Limb (tissue), 2 donors: ENCODE measurements around the gene PSMD5.

Experiments
- DNase-seq, 2 donors: peaks; one replicate each; pipeline ENCODE4 v3.0.0-alpha.2; 2016; ENCODE audit errors: extremely low spot score in 2 of 2

The PSMD5 gene

GRCh38 chr9:120875195-120875565 lies 32.5 kb upstream of the PSMD5 start:
- no peak for DNase-seq

DNA sequence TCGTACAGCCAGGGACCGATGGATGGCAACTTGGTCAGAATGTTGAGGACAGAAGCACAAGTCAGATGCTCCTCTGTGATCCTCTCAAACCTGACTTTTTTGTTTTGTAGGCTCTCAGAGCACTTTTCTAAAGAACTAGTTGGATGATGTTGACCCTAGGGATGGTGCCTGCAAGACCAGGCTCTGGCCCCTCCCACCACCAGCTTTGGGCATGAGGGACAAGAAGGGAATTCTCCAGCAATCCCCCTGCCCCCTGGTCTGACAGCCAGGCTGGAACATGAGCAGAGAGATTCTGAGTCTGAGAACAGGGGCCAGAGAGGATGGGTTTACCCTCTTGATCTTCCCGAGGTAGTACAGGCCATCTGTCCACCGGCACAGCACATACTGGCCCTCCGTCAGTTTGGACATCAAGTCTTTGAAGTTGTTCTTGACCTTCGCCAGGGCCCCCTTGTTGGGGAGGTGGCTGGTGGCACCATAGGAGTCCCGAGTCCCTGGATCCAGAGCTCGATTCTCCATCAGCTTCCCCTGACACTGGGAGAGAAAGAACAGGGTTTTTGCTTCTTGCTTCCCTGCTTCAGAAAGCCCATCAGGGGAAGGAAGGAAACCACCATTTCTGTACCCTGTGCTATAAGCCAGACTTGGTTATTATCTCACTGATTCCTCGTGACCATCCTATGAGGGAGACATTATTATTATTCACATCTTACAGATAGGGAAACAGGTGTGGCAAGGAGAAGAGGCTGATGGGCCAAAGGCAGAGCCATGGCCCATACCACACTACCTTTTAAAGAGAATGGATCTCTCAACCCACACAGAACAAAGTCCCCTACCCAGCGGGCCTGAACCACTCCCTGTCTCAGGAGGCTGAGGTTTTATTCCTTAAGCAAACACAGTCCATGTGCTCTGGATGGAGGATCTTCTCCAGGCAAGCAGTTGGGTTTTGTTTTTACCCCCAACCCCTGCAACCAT lies 31.8 kb upstream of the PSMD5 start:
- no peak for DNase-seq

GRCh38 chr9:120873512-120873911 lies 30.8 kb upstream of the PSMD5 start:
- no peak for DNase-seq

DNA sequence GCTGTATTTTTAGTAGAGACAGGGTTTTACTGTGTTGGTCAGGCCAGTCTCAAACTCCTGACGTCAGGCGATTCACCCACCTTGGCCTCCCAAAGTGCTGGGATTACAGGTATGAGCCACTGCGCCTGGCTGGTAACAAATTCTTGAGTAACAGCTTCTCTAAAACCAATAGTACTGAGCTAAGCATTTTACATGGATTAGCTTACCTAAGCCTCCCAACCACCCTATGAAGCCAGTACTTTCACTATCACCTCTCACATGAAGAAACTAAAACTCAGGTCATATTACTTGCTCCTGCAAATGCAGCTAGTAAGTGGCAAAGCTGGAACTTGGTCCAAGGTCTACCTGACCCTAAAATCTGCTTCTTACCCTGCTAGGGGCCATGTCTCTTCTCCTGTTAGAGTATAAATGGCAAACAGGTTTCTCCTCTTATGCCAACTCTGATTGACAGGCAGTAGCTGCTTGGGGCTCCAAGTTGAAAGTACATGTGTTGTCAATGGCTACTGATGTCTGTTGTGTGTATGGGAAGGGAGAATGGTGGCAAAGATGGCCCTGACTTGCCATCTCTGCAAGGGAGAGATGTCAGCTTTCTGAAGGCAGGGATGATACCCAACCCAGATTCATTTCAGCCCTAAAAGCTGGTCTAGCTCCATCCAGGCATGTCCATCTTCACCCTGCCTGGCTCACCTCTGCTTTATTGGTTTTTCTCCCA lies 30.2 kb upstream of the PSMD5 start:
- no peak for DNase-seq

GRCh38 chr9:120870206-120870605 lies 27.5 kb upstream of the PSMD5 start:
- peak in 1 of 2 donors; percentile 35 for DNase-seq

- DNase-seq: peak in 1 of 2 donors; percentile 30
Measured at GRCh38 chr9:120869726-120870125, 27.0 kb upstream of the PSMD5 start.

DNA sequence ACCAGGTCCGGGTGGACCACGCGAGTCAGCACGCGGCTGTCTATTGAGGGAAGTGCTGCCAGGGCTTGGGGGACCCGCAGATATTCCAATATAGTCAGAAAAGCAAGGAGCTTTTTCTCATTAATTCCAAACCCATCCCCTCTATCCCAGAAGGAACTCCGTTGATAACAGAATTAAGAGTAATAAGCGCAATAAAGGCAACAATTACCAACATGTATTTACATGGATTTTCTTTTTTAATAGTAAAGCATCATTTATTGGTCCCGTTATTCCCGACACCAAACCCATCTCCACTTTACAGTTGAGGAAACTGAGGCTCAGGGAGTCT lies 26.6 kb upstream of the PSMD5 start:
- DNase-seq: no peak

DNA sequence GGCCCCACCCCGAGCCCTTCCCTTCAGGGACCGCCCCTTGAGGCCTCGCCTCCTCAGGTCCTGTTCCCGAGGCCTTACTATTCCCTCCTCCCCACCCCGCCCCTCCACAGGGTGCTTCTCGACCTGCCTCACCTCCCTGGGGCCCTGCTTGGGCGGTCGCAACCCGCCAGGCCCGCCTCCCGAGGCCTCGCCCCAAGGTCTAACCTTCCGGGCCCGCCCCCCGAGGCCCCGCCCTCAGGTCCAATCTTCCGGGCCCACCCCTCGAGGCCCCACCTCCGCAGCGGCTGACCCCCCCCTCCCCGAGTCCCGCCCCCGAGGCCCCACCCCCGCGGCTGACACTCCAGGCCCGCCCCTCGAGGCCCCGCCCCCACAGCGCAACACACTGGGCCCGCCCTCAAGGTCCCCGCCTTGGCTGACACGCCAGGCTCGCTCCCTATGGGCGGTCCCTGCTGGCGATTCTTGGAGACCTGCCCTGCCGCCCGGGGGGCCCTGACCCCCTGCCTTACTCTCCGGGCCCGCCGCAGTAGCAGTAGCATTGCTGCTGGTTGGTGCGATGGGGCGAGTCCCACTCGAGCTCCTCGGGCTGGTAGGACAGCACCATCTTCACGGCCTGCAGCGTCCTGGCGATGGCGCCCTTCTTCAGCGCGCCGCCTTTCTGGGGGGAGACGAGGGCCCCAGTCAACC lies 26.1 kb upstream of the PSMD5 start:
- DNase-seq: peak; percentile 87 to 98

GRCh38 chr9:120868339-120868675 lies 25.6 kb upstream of the PSMD5 start:
- no peak for DNase-seq

- peak in 1 of 2 donors; percentile 35 for DNase-seq
Measured at GRCh38 chr9:120867676-120868338, 25.1 kb upstream of the PSMD5 start.

GRCh38 chr9:120866651-120867050 lies 23.9 kb upstream of the PSMD5 start:
- no peak for DNase-seq

DNA sequence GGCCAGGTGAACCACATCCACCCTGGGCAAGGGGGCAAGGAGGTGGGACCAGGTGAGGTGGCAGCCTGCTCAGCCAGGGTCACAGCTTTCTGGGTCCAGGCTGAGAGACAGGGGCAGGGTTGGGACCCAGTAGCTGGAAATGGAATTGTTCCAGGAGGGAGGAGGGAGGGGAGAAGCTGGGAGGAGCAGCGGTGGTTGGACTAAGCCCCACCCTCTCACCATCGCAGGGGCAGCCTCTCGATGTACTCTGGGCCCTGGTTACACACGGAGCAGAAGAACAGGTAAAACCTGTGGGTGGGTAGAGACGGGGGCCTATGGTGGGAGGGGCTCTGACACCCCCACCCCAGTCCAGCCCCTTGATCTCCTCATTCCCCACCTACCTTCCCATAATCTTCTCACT lies 23.1 kb upstream of the PSMD5 start:
- no peak for DNase-seq

DNA sequence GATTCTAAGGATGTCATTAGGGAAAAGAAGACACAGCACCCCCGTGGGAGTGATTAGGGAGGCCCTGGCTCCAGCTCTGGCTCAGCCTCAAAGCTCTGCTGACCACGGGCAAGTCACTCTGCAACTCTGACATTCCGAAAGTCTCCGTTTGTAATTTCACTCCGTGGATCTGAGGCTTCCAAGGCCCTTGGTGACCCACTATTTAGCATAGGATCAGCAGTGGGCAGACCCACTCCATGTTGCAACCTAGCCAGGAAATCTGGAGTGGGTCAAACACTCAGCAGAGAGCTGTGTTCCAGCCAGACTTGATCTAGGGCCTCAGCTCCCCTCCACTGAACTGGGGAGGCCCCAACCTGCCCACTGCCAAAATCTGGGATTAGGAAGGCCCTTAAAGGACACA lies 22.5 kb upstream of the PSMD5 start:
- no peak for DNase-seq

DNA sequence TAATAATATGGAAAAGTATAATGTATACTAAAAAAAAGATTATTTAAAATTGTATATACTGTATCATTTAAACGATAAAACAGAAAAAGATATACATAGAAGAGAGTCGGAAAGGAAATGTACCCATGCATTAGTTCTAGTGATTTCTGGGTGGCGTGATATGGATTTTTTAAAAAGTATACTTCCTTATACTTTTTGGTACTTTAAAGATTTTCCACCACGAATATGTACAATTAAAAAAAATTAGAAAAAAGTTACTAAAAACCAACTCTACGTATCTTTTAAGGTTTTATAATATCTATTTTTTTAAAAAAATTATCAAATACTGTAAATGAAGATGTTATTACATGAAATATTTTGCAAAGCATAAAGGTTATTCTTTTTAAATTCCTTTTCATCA lies 22.0 kb upstream of the PSMD5 start:
- DNase-seq: no peak

DNA sequence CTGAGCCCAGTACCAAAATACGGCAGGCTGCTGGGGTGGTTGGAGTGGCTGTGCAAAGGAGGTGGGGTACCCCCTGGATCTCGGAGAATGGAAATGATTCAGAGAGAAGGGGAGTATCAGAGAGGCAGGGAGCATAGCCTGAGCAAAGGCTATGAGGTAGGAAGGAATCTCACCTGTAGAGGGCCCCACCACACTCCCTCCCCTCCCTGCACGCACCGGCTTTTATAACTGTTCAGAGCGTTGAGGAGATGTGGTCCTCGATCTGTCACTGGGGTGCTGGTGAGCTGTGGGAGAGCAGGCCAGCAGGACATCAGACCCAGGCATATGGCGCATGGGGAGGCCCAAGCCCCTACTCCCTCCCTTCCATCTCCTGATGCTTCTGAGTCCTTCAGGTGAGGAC lies 21.1 kb upstream of the PSMD5 start:
- DNase-seq: no peak

DNA sequence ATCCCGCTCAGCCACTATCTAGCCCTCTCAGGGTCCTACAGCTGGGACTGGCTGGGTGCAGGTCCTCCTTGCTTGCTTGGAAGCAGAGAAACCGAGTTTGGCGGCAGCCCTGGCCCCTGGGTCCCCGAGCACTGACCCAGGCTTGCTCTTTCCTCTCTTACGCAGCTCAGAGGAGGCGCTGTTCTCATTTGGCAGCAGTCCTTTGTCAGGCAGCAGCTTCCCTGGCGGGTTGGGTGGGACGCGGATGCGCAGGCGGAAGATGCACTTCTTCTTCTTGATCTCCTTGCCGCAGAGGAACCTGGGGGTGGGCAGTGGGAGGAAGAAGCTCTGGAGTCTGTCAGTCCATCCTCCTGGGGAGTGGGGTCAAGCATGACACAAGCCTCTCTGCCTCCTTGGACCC lies 19.7 kb upstream of the PSMD5 start:
- DNase-seq: no peak

DNA sequence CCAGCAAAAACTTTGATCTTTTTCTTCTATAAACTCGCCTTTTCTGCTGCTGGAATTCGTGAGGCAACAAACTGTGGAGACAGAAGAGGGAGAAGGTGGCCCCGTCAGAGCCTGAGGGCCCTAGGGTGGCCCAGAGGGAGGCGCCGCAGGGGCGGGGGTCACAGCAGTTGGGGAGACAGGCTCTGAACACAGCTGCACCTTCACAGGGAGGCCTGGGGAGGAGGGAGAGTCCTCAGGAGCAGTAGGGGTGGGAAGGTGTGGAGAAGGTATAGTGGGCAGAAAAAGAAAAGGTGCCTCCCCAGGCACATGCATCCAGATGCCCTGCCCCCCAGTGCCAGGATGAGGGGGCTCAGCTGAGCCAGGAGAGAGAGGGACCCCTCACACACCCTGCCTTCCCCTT lies 19.2 kb upstream of the PSMD5 start:
- DNase-seq: no peak

GRCh38 chr9:120860083-120860482 lies 17.4 kb upstream of the PSMD5 start:
- no peak for DNase-seq

- no peak for DNase-seq
Measured at GRCh38 chr9:120859361-120859760, 16.6 kb upstream of the PSMD5 start.

GRCh38 chr9:120857902-120858301 lies 15.2 kb upstream of the PSMD5 start:
- DNase-seq: no peak

- no peak for DNase-seq
Measured at GRCh38 chr9:120857481-120857880, 14.8 kb upstream of the PSMD5 start.

DNA sequence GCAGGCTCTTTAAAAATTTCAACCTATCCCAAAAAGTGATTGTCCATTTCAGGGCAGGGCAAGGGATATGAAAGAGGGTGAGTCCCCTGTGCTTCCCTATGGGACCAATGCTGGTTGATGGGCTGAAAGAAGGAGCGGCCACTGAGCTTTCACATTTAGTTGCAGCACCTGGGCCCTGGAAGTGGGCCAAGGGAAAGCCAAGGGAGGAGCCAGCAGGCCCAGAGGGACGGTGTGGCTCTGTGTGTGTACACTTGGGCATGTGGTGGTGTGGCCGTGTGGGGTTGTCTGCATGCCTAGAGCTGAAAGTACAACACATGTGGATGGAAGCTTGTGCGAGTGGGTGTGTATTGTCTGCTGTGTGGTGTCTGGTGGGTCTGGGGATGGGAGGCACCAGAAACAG lies 14.0 kb upstream of the PSMD5 start:
- DNase-seq: no peak
